ENCODE data around the gene NFIB.

NFIB gene

DNA sequence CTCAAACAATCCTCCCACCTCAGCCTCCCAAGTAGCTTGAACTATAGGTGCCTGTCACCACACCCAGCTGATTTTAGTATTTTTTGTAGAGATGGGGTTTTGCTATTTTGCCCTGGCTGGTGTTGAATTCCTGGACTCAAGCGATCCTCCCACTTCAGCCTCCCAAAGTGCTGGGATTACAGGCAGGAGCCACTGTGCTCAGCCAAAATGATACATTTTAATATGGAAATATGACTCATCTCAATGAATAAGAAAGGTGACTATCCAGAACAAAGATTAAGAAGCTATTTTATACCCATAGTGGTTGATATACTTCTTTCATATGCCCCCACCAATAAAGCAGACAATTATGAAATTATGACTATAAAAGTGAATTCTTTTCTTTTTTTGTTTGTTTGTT, 166.2 kb downstream of the NFIB start:
- TF ChIP-seq, protein P1, sequence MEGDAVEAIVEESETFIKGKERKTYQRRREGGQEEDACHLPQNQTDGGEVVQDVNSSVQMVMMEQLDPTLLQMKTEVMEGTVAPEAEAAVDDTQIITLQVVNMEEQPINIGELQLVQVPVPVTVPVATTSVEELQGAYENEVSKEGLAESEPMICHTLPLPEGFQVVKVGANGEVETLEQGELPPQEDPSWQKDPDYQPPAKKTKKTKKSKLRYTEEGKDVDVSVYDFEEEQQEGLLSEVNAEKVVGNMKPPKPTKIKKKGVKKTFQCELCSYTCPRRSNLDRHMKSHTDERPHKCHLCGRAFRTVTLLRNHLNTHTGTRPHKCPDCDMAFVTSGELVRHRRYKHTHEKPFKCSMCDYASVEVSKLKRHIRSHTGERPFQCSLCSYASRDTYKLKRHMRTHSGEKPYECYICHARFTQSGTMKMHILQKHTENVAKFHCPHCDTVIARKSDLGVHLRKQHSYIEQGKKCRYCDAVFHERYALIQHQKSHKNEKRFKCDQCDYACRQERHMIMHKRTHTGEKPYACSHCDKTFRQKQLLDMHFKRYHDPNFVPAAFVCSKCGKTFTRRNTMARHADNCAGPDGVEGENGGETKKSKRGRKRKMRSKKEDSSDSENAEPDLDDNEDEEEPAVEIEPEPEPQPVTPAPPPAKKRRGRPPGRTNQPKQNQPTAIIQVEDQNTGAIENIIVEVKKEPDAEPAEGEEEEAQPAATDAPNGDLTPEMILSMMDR (conservative IDR thresholded peaks at IDR 0.05; ENCODE audit: low read length): no peak
- TF ChIP-seq EZH2phosphoT487 (IDR thresholded peaks at IDR 0.05; ENCODE audit: borderline replicate concordance): no peak
- Histone ChIP-seq H3K9me2 (replicated peaks; ENCODE audit: low read depth, low read length) (no peaks in the 10 kb centered on the region), H4K20me1 (ENCODE audit: insufficient read depth, low read length, poor library complexity, severe bottlenecking) (no peaks in the 10 kb centered on the region), H3K4me2 (ENCODE audit: low read depth, low read length, poor library complexity, severe bottlenecking) (no peak overlapping the region), H3K36me3 (ENCODE audit: insufficient read depth, low read length) (no peaks in the 10 kb centered on the region), H3K4me1 (ENCODE audit: insufficient read depth, low read length, poor library complexity, severe bottlenecking) (peaks cover 11% of the 10 kb centered on the region), H3K9ac (ENCODE audit: low read depth, low read length, poor library complexity, severe bottlenecking) (no peak overlapping the region), H3F3A (ENCODE audit: low read depth) (no peaks in the 10 kb centered on the region), H3K4me3 (ENCODE audit: low read length, poor library complexity, severe bottlenecking) (no peak overlapping the region), H3K9me3 (ENCODE audit: insufficient read depth, low read depth, low read length) (no peaks in the 10 kb centered on the region), H2AFZ (ENCODE audit: low read length) (no peak overlapping the region), H3K79me2 (ENCODE audit: insufficient read depth, low read length) (no peaks in the 10 kb centered on the region), H3K27me3 (ENCODE audit: insufficient read depth, low read length, poor library complexity, severe bottlenecking) (no peaks in the 10 kb centered on the region)

DNA sequence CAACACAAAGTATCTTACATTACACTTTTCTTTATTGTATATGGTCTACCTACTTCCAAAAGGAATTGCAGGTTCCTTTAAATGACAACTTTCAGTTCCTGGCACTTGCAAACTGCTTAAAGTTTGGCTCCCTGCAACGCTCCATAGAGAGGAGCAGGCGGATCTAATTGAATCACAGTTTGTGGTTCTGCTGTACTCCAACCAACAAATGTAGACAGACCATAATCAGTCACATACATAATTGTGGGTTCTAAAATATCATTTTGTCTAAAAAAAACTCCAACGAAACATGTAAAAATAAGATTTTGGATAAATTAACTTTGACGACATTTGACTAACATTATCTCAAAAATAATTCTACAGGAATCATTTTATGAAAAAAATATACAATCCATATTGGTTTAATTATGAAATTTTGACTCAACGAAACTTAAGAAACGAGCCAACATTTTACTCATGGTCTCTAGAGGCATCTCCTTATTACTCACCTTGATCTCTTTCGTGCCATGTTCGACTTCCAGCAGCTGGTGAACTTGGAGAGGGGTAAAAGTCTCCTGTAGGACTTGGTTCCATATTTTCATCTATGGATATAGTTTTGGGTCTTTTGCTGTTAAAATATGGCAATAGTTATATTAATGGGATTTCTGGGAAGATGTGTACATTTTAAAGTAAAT, 167.6 kb downstream of the NFIB start:
- no peaks in the 10 kb centered on the region for H3K9me2 ChIP-seq (replicated peaks; ENCODE audit: low read depth, low read length)
- no peaks in the 10 kb centered on the region for H3K36me3 ChIP-seq (ENCODE audit: insufficient read depth, low read length)
- H3K79me2 ChIP-seq (ENCODE audit: insufficient read depth, low read length): no peaks in the 10 kb centered on the region
- TF ChIP-seq, protein P1 (conservative IDR thresholded peaks at IDR 0.05; ENCODE audit: low read length): no peak
- TF ChIP-seq EZH2phosphoT487 (IDR thresholded peaks at IDR 0.05; ENCODE audit: borderline replicate concordance): no peak
- H3F3A ChIP-seq (ENCODE audit: low read depth): no peaks in the 10 kb centered on the region
- no peak overlapping the region for H3K4me2 ChIP-seq (ENCODE audit: low read depth, low read length, poor library complexity, severe bottlenecking)
- no peak overlapping the region for H3K4me3 ChIP-seq (ENCODE audit: low read length, poor library complexity, severe bottlenecking)
- no peaks in the 10 kb centered on the region for H3K27me3 ChIP-seq (ENCODE audit: insufficient read depth, low read length, poor library complexity, severe bottlenecking)
- no peak overlapping the region for H3K9ac ChIP-seq (ENCODE audit: low read depth, low read length, poor library complexity, severe bottlenecking)
- H2AFZ ChIP-seq (ENCODE audit: low read length): no peak overlapping the region
- no peaks in the 10 kb centered on the region for H4K20me1 ChIP-seq (ENCODE audit: insufficient read depth, low read length, poor library complexity, severe bottlenecking)
- no peaks in the 10 kb centered on the region for H3K9me3 ChIP-seq (ENCODE audit: insufficient read depth, low read depth, low read length)
- H3K4me1 ChIP-seq (ENCODE audit: insufficient read depth, low read length, poor library complexity, severe bottlenecking): no peaks in the 10 kb centered on the region

DNA sequence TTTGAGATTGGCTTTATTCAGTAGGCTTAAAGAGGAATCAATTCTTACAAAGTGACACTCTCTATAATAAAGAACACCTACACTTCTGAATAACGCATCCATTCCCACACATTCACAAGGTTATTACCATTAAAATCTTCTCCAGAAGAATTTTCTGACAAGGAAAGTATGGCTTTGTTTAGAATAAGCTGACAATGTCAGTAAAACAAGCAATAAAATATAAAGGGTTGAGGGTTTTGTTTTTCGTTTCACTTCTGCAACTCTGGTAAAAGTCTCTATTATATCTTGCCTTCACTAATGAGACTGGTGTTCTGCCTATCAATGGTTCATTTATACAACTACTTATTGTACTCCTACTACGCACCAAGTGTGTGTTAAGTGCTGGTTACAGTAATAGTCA, 169.7 kb downstream of the NFIB start:
- no peaks in the 10 kb centered on the region for H3K36me3 ChIP-seq (ENCODE audit: insufficient read depth, low read length)
- no peaks in the 10 kb centered on the region for H3K27me3 ChIP-seq (ENCODE audit: insufficient read depth, low read length, poor library complexity, severe bottlenecking)
- no peaks in the 10 kb centered on the region for H3F3A ChIP-seq (ENCODE audit: low read depth)
- H3K4me3 ChIP-seq (ENCODE audit: low read length, poor library complexity, severe bottlenecking): no peak overlapping the region
- H2AFZ ChIP-seq (ENCODE audit: low read length): peak overlapping the region; percentile 59
- H4K20me1 ChIP-seq (ENCODE audit: insufficient read depth, low read length, poor library complexity, severe bottlenecking): no peaks in the 10 kb centered on the region
- no peaks in the 10 kb centered on the region for H3K79me2 ChIP-seq (ENCODE audit: insufficient read depth, low read length)
- no peaks in the 10 kb centered on the region for H3K9me2 ChIP-seq (replicated peaks; ENCODE audit: low read depth, low read length)
- H3K9ac ChIP-seq (ENCODE audit: low read depth, low read length, poor library complexity, severe bottlenecking): no peak overlapping the region
- no peak for TF ChIP-seq EZH2phosphoT487 (IDR thresholded peaks at IDR 0.05; ENCODE audit: borderline replicate concordance)
- TF ChIP-seq, protein P1 (conservative IDR thresholded peaks at IDR 0.05; ENCODE audit: low read length): no peak
- no peaks in the 10 kb centered on the region for H3K4me1 ChIP-seq (ENCODE audit: insufficient read depth, low read length, poor library complexity, severe bottlenecking)
- H3K4me2 ChIP-seq (ENCODE audit: low read depth, low read length, poor library complexity, severe bottlenecking): peak overlapping the region; percentile 5
- no peaks in the 10 kb centered on the region for H3K9me3 ChIP-seq (ENCODE audit: insufficient read depth, low read depth, low read length)
